Smooth muscle cell (in vitro differentiated cells): ENCODE data around the gene MIF4GD. TPM values are rescaled to one million over a fixed set of nuclear protein-coding genes. Genes with fewer than 3 reads are reported as not detected.
A peak's percentile ranks its signal among the peaks of the same experiment; 100 is the strongest.
"Not testable (repeated sequence)": the region's sequence is repeated elsewhere in the genome, so short reads cannot be mapped to it uniquely, and the experiment has no call there.

ENCODE experiments used
- DNase-seq: peaks from one replicate; lab custom pipeline; 2025; ENCODE audit not compliant: unreplicated experiment; lab: John Stamatoyannopoulos, UW
- H2AFZ ChIP-seq: fragments of 200-600 bp; sonication (generic); 2 replicates; pipeline ENCODE4 v1.6.0; 2016; ENCODE audit warnings: antibody characterized with exemption, low read depth, mild to moderate bottlenecking
- H3F3A ChIP-seq: fragments of 200-600 bp; sonication (generic); 2 replicates; pipeline ENCODE4 v1.6.0; 2017; ENCODE audit warnings: antibody characterized with exemption, low read depth
- H3K27ac ChIP-seq: fragments of 200-600 bp; sonication (generic); 2 replicates; pipeline ENCODE4 v1.5.1; 2016; ENCODE audit warnings: low read depth, mild to moderate bottlenecking
- H3K27me3 ChIP-seq: fragments of 200-600 bp; sonication (generic); 2 replicates; pipeline ENCODE4 v1.6.1; 2016; ENCODE audit warnings: low read depth, mild to moderate bottlenecking
- H3K36me3 ChIP-seq: fragments of 200-600 bp; sonication (generic); 2 replicates; pipeline ENCODE4 v1.5.1; 2016; ENCODE audit warnings: low read depth
- H3K4me1 ChIP-seq: fragments of 200-600 bp; sonication (generic); 2 replicates; pipeline ENCODE4 v1.5.1; 2016; ENCODE audit warnings: low read depth
- H3K4me2 ChIP-seq: fragments of 200-600 bp; sonication (generic); 2 replicates; pipeline ENCODE4 v1.6.0; 2016; ENCODE audit warnings: mild to moderate bottlenecking
- H3K4me3 ChIP-seq: fragments of 200-600 bp; sonication (generic); 2 replicates; pipeline ENCODE4 v1.5.1; 2016; ENCODE audit warnings: mild to moderate bottlenecking
- H3K79me2 ChIP-seq: fragments of 200-600 bp; sonication (generic); 2 replicates; pipeline ENCODE4 v1.6.0; 2016; ENCODE audit warnings: low read depth, mild to moderate bottlenecking
- H3K9ac ChIP-seq: fragments of 200-600 bp; sonication (generic); 2 replicates; pipeline ENCODE4 v1.6.0; 2016; ENCODE audit warnings: low read depth
- H3K9me3 ChIP-seq: fragments of 200-600 bp; sonication (generic); replicated peaks from 2 replicates; pipeline ENCODE4 v1.5.1; 2016; ENCODE audit warnings: low read depth
- H4K20me1 ChIP-seq: fragments of 200-600 bp; sonication (generic); 2 replicates; pipeline ENCODE4 v1.6.0; 2016; ENCODE audit warnings: low read depth
- whole genome bisulfite sequencing: methylation state at CpG from one replicate; pipeline ENCODE4 v1.1.7; 2016; ENCODE audit warnings: low lambda C conversion rate; 5-methylcytosine and 5-hydroxymethylcytosine counted together
- polyA plus RNA-seq: library from polyadenylated mRNA; unstranded; fragments of >200 nt; fragmentation: Nextera tagmentation; extraction: Ambion mirVana; gene quantifications from 2 replicates; pipeline ENCODE4 v1.2.1, GENCODE V29; 2016
- total RNA-seq: library from RNA; depleted of rRNA; stranded (reverse); fragments of >200 nt; gene quantifications from 2 replicates; pipeline ENCODE4 v1.2.3, GENCODE V29; 2014
- TF ChIP-seq, protein P1 (sequence below): fragments of 200-600 bp; sonication (generic); IDR thresholded peaks from 2 replicates; pipeline ENCODE4 v1.5.1; 2017; ENCODE audit warnings: borderline replicate concordance, mild to moderate bottlenecking, antibody characterized with exemption; ENCODE audit not compliant: insufficient read depth, poor library complexity, severe bottlenecking

The MIF4GD gene
- total and polyA plus RNA-seq, 2 experiments from 2014 or later: 5.3 to 17.0 TPM

DNA sequence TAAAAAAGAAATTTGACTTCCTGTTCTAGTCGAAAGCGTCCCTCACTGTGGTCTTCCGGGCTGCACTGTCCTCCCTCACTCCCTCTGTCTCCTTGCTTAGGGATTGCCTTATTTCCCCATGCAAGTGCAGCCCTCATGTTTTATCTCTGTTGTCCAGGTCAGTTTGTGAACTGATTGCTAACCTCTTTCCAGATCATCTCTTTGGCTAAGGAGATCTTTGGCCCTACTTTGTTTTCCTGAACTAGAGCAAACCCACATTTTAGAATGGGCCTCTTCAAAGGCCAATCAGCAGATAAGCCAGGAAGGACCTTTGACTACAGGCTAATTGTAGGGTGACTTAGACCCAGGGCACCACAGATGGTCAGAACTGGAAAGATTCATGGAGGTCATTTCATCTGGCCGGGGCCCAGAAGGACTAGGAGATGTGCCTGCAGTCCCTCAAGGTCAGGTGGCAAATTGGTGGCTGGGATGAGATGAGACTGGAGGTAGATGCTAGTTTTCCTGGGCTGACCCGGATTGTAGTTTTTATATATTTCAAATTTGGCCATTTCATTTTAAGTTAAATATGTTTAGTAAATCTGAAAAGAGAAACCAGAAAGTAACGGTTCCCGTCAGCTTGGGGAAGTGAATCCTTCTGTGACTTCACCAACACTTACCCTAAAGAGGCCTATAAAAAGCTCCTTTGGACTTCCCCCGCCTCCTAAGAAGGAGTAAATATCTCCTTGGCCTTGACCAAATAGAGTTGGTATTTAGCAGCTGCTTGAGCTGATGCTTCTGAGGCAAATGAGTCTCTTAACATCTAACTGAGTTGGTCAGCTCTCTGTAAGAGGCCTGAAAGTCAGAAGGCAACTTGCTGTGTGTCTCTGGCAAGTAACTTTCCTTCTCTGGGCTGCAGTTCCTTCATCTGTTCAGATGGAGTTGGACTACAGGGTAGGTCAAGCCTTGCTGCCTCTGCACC, 24.4 kb upstream of the MIF4GD start:
- no peaks in the 10 kb centered on the region for H3K4me1 ChIP-seq
- H2AFZ ChIP-seq: no peak overlapping the region
- no peaks in the 10 kb centered on the region for H4K20me1 ChIP-seq
- no peaks in the 10 kb centered on the region for H3K79me2 ChIP-seq
- no peak for DNase-seq
- no peaks in the 10 kb centered on the region for H3K36me3 ChIP-seq
- H3K9ac ChIP-seq: no peak overlapping the region
- H3K4me2 ChIP-seq: no peak overlapping the region
- no peak overlapping the region for H3K4me3 ChIP-seq
- 92% methylated on average over 8 of the region's 8 CpGs for WGBS
- TF ChIP-seq, protein P1, sequence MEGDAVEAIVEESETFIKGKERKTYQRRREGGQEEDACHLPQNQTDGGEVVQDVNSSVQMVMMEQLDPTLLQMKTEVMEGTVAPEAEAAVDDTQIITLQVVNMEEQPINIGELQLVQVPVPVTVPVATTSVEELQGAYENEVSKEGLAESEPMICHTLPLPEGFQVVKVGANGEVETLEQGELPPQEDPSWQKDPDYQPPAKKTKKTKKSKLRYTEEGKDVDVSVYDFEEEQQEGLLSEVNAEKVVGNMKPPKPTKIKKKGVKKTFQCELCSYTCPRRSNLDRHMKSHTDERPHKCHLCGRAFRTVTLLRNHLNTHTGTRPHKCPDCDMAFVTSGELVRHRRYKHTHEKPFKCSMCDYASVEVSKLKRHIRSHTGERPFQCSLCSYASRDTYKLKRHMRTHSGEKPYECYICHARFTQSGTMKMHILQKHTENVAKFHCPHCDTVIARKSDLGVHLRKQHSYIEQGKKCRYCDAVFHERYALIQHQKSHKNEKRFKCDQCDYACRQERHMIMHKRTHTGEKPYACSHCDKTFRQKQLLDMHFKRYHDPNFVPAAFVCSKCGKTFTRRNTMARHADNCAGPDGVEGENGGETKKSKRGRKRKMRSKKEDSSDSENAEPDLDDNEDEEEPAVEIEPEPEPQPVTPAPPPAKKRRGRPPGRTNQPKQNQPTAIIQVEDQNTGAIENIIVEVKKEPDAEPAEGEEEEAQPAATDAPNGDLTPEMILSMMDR: no peak
- no peaks in the 10 kb centered on the region for H3F3A ChIP-seq
- no peaks in the 10 kb centered on the region for H3K9me3 ChIP-seq
- H3K27me3 ChIP-seq: no peaks in the 10 kb centered on the region
- H3K27ac ChIP-seq: no peak overlapping the region

DNA sequence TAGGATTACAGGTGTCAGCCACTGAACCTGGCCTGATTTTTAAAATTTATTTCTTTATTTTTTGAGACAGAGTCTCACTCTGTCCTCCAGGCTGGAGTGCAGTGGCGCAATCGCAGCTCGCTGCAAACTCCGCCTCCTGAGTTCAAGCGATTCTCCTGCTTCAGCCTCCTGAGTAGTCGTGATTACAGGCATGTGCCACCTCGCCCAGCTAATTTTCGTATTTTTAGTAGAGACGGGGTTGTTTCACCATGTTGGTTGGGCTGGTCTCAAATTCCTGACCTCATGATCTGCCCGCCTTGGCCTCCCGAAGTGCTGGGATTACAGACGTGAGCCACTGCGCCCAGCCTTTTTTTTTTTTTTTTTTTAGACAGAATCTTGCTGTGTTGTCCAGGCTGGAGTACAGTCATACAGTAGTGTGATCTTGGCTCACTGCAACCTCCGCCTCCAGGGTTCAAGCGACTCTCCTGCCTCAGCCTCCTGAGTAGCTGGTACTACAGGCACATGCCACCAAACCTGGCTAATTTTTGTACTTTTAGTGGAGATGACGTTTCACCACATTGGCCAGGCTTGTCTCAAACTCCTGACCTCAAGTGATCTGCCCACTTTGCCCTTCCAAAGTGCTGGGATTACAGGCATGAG, 21.9 kb upstream of the MIF4GD start:
- H2AFZ ChIP-seq, H3K36me3 ChIP-seq, H3K4me3 ChIP-seq, H3K4me1 ChIP-seq, H3K9me3 ChIP-seq, H4K20me1 ChIP-seq, DNase-seq, H3K27me3 ChIP-seq, H3K79me2 ChIP-seq, H3K27ac ChIP-seq, H3K4me2 ChIP-seq, H3K9ac ChIP-seq, H3F3A ChIP-seq: not testable (repeated sequence)
- 86% methylated on average over 16 of the region's 16 CpGs for WGBS

DNA sequence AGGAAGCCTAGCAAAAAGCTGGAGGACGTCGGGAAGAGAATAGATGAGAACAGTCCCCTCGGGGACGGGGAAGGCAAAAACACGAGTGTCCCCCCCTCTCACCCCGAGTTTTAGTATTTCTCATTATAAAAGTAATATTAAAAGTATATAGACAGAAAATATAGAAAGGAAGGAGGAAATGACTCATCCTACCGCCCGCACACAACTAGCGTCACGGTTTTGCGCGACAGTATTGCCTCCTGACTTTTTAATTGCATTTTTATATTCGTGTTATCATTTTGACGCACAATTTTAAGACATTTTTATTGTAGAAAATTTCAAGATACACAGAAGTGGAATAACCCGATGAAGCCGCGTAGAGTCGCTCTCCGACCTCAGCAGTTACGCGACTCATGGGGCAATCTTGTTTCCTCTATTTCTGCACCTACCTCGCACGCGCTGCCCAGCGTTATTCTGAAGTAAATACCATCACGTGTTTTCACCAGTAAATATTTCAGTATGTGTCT, 18.9 kb upstream of the MIF4GD start:
- H3K27me3 ChIP-seq: no peaks in the 10 kb centered on the region
- no peaks in the 10 kb centered on the region for H3K4me1 ChIP-seq
- H3K4me2 ChIP-seq: peak overlapping the region; percentile 92
- peak overlapping the region; percentile 92 for H3K9ac ChIP-seq
- TF ChIP-seq, protein P1: no peak
- H3K9me3 ChIP-seq: no peaks in the 10 kb centered on the region
- H3K79me2 ChIP-seq: no peaks in the 10 kb centered on the region
- no peak for DNase-seq
- H3K4me3 ChIP-seq: peak overlapping the region; percentile 71
- H3K27ac ChIP-seq: peak overlapping the region; percentile 94
- no peaks in the 10 kb centered on the region for H3K36me3 ChIP-seq
- 10% methylated on average over 26 of the region's 26 CpGs for WGBS
- H3F3A ChIP-seq: no peaks in the 10 kb centered on the region
- H2AFZ ChIP-seq: peak overlapping the region; percentile 78
- H4K20me1 ChIP-seq: no peaks in the 10 kb centered on the region

DNA sequence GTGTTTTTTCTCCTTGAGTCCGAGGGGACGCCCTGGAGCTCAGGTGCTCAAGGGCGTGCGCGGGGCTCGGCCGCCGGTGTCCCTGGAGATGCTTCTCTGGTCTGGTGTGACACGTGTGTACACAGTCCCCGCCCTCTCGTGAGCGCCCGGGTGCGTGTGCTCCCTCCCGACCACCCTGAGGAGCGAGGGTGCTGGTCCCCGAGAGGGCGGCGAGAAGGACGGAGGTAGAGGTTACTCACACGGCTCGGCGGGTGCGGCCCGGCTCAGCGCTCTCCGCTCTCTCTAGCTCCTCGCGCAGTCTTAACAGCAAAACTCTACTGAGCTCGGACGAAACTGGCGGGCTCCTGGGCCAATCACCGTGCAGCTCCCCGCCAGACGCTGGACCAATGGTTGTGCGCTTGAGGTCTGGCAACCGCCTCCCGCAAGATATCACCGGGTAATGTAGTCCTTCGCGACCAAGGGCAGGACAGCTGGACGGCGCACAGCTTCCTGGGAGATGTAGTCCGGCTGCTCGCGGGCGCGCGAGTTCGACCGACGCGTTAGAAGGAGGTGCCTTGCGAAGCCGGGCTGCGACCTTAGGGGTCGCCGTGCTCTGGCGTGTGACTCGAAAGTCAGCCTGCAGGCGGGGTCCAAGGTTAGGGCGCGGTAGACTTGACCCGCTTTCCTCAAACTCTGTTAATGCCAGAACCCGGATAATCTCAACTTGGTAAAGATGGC, 18.2 kb upstream of the MIF4GD start, which contains the start of gene SLC25A19:
TSS of gene SLC25A19 (minus strand) at position 319 of the 717 bp plus-strand sequence. CDS start 2,669 bp downstream, outside the sequence.
- no peaks in the 10 kb centered on the region for H3K4me1 ChIP-seq
- DNase-seq: peak; percentile 88
- peak within 1 kb of the TSS; percentile 94 for H3K27ac ChIP-seq
- no peaks in the 10 kb centered on the region for H3K27me3 ChIP-seq
- H3K9ac ChIP-seq: peak within 1 kb of the TSS; percentile 92
- H3K4me3 ChIP-seq: peak within 1 kb of the TSS; percentile 71
- H3K79me2 ChIP-seq: no peaks in the 10 kb centered on the region
- no peaks in the 10 kb centered on the region for H3K9me3 ChIP-seq
- H3F3A ChIP-seq: no peaks in the 10 kb centered on the region
- no peaks in the 10 kb centered on the region for H4K20me1 ChIP-seq
- TF ChIP-seq, protein P1: peak; percentile 12
- WGBS: under 1% methylated on average over 54 of the region's 65 CpGs
- peak within 1 kb of the TSS; percentile 92 for H3K4me2 ChIP-seq
- H2AFZ ChIP-seq: peak within 1 kb of the TSS; percentile 78
- no peaks in the 10 kb centered on the region for H3K36me3 ChIP-seq
